SK-N-SH treated with all-trans-retinoic acid at 6 μM for 48 hours (cell line): Measurements from ENCODE around the gene JPH3.

Experiments used
- ARNTL ChIP-seq: fragments of 450-650 bp; formaldehyde crosslinking; IDR thresholded peaks from 2 replicates; pipeline ENCODE4 v1.5.0; 2020; ENCODE audit warnings: low read depth, mild to moderate bottlenecking, moderate library complexity, borderline replicate concordance
- CSDC2 ChIP-seq: fragments of 250-450 bp; sonication (Bioruptor Pico); IDR thresholded peaks from 2 replicates; pipeline ENCODE4 v1.5.0; 2020; ENCODE audit warnings: mild to moderate bottlenecking, moderate library complexity
- ISL1 ChIP-seq: fragments of 250-450 bp; sonication (Bioruptor Pico); IDR thresholded peaks from 2 replicates; pipeline ENCODE4 v2.1.2; 2022; ENCODE audit warnings: mild to moderate bottlenecking, moderate library complexity
- PPARA ChIP-seq: fragments of 250-450 bp; sonication (Bioruptor Pico); IDR thresholded peaks from 2 replicates; pipeline ENCODE4 v1.5.0; 2020; ENCODE audit warnings: mild to moderate bottlenecking, borderline replicate concordance
- RARB ChIP-seq: fragments of 250-450 bp; sonication (Bioruptor Pico); IDR thresholded peaks from 2 replicates; pipeline ENCODE4 v1.8.0; 2021; ENCODE audit warnings: mild to moderate bottlenecking, moderate library complexity
- SNAI2 ChIP-seq: fragments of 250-450 bp; sonication (Bioruptor Pico); IDR thresholded peaks from 2 replicates; pipeline ENCODE4 v1.5.0; 2020; ENCODE audit warnings: mild to moderate bottlenecking, moderate library complexity
- TOX ChIP-seq: fragments of 250-450 bp; sonication (Bioruptor Pico); IDR thresholded peaks from 2 replicates; pipeline ENCODE4 v1.8.0; 2021; ENCODE audit warnings: mild to moderate bottlenecking, moderate library complexity, borderline replicate concordance
- ZC3H10 ChIP-seq: fragments of 250-450 bp; sonication (Bioruptor Pico); IDR thresholded peaks from 2 replicates; pipeline ENCODE4 v1.5.1; 2021; ENCODE audit warnings: mild to moderate bottlenecking, moderate library complexity
- ZFP30 ChIP-seq: fragments of 450-650 bp; formaldehyde crosslinking; IDR thresholded peaks from 2 replicates; pipeline ENCODE4 v1.5.0; 2022; ENCODE audit warnings: mild to moderate bottlenecking, moderate library complexity
- ZNF565 ChIP-seq: fragments of 450-650 bp; formaldehyde crosslinking; conservative IDR thresholded peaks from 2 replicates; pipeline ENCODE4 v1.5.0; 2020; ENCODE audit warnings: low read depth, mild to moderate bottlenecking, moderate library complexity
- TF ChIP-seq, protein P1 (sequence below): fragments of 250-450 bp; sonication (Bioruptor Pico); IDR thresholded peaks from 2 replicates; pipeline ENCODE4 v1.5.1; 2021; ENCODE audit warnings: mild to moderate bottlenecking, moderate library complexity
- TF ChIP-seq, protein P2 (sequence below): fragments of 250-450 bp; sonication (Bioruptor Pico); IDR thresholded peaks from 2 replicates; pipeline ENCODE4 v1.8.0; 2021; ENCODE audit warnings: low read depth, mild to moderate bottlenecking, moderate library complexity, borderline replicate concordance
- TF ChIP-seq, protein P3 (sequence below): fragments of 250-450 bp; sonication (Bioruptor Pico); IDR thresholded peaks from 2 replicates; pipeline ENCODE4 v1.5.1; 2020; ENCODE audit warnings: low read depth, mild to moderate bottlenecking, moderate library complexity

DNA sequence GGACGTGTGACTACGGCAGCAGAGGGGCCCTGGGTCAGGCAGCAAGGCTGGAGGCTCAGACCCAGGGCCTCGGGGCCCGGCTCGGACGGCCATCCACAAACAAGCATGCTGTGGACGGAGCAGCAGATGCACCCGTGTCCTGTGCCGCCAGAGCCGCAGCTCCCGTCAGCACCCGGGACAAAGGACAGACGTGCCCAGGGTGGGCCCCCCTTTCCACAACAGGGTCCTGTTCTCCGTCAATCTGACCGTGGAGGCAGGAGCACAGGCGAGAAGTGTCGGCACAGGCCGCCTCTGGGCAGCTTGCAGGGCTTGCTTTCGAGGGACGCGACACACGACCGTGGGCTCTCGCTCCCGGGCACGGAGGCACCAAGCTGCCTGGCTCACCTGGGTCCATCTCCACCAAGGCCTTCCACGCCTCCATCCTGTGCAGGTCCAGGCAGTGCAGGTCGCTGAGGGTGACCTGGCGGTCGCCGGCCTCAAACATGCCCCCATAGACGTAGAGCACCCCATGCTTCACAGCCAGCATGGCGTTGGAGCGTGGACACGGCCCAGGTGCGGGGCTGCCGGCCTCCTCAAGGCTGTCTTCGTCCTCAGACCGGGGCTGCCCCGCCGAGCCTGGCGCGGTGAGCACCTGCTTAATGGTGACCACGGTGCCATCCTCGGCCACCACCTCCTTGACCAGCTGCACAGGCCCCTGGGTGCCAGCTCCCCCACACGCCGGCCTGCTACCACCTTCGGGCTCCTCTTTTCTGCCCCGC lies 106.8 kb downstream of the JPH3 start:
- TF ChIP-seq, protein P1, sequence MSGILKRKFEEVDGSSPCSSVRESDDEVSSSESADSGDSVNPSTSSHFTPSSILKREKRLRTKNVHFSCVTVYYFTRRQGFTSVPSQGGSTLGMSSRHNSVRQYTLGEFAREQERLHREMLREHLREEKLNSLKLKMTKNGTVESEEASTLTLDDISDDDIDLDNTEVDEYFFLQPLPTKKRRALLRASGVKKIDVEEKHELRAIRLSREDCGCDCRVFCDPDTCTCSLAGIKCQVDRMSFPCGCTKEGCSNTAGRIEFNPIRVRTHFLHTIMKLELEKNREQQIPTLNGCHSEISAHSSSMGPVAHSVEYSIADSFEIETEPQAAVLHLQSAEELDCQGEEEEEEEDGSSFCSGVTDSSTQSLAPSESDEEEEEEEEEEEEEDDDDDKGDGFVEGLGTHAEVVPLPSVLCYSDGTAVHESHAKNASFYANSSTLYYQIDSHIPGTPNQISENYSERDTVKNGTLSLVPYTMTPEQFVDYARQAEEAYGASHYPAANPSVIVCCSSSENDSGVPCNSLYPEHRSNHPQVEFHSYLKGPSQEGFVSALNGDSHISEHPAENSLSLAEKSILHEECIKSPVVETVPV (CRISPR knock-in tag): no peak
- TF ChIP-seq ZC3H10 (no peak), TOX (no peak), ISL1 (CRISPR knock-in tag) (no peak), RARB (CRISPR knock-in tag) (no peak), ZFP30 (CRISPR knock-in tag) (no peak), ARNTL (no peak), PPARA (CRISPR knock-in tag) (no peak), ZNF565 (CRISPR knock-in tag) (no peak), SNAI2 (CRISPR knock-in tag) (no peak), CSDC2 (CRISPR knock-in tag) (no peak)
- TF ChIP-seq, protein P2, sequence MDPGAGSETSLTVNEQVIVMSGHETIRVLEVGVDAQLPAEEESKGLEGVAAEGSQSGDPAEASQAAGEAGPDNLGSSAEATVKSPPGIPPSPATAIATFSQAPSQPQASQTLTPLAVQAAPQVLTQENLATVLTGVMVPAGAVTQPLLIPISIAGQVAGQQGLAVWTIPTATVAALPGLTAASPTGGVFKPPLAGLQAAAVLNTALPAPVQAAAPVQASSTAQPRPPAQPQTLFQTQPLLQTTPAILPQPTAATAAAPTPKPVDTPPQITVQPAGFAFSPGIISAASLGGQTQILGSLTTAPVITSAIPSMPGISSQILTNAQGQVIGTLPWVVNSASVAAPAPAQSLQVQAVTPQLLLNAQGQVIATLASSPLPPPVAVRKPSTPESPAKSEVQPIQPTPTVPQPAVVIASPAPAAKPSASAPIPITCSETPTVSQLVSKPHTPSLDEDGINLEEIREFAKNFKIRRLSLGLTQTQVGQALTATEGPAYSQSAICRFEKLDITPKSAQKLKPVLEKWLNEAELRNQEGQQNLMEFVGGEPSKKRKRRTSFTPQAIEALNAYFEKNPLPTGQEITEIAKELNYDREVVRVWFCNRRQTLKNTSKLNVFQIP (CRISPR knock-in tag): no peak
- TF ChIP-seq, protein P3, sequence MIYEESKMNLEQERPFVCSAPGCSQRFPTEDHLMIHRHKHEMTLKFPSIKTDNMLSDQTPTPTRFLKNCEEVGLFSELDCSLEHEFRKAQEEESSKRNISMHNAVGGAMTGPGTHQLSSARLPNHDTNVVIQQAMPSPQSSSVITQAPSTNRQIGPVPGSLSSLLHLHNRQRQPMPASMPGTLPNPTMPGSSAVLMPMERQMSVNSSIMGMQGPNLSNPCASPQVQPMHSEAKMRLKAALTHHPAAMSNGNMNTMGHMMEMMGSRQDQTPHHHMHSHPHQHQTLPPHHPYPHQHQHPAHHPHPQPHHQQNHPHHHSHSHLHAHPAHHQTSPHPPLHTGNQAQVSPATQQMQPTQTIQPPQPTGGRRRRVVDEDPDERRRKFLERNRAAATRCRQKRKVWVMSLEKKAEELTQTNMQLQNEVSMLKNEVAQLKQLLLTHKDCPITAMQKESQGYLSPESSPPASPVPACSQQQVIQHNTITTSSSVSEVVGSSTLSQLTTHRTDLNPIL (CRISPR knock-in tag): no peak
